ENCODE measurements around the gene ARHGEF7. TPM values are rescaled to one million over a fixed set of nuclear protein-coding genes. Genes with fewer than 3 reads are reported as not detected.

ARHGEF7 gene
- total RNA-seq, 1 donor from 2014 or later: 270 TPM

DNA sequence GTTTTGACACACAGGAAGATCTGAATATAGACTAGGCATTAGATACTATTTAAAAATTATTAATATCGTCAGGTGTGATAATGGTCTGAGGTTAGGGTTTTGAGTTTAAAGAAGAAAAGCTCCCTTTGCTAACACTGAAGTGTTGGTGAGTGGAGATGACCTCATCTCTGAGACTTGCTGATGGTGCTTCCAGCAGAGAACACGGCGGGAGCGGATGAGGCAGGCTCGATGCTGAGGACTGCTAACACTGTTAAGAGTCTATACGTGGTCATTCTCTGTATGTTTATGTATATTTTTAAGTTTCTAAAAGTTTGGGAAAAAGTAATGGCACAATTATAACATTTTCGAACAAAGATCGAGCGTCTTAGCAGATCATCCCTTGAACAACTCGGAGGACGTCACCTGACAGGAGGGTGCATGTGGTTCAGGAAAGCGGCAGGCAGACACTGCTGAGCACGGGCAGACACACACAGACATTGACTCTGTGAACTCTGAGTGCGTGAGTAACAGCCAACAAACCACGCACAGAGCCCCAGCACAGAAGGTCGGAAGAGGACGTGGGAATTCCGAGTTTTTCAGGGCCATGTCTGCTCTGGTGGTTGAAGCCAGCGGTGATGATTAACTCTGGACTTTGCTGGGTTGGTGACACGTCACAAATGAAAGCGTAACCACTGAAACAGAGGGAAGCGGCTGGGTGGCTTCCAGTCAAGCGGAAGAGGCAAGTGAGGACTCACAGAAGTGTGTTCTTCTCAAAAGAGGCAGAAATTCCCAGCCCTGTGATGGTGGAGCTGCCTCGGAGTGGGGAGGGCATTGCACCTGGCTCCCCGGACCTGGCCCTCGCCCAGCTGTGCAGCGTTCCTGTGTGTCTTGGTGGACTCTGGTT, 113.4 kb downstream of the ARHGEF7 start:
- TF ChIP-seq, protein P1, sequence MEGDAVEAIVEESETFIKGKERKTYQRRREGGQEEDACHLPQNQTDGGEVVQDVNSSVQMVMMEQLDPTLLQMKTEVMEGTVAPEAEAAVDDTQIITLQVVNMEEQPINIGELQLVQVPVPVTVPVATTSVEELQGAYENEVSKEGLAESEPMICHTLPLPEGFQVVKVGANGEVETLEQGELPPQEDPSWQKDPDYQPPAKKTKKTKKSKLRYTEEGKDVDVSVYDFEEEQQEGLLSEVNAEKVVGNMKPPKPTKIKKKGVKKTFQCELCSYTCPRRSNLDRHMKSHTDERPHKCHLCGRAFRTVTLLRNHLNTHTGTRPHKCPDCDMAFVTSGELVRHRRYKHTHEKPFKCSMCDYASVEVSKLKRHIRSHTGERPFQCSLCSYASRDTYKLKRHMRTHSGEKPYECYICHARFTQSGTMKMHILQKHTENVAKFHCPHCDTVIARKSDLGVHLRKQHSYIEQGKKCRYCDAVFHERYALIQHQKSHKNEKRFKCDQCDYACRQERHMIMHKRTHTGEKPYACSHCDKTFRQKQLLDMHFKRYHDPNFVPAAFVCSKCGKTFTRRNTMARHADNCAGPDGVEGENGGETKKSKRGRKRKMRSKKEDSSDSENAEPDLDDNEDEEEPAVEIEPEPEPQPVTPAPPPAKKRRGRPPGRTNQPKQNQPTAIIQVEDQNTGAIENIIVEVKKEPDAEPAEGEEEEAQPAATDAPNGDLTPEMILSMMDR (IDR thresholded peaks at IDR 0.05; ENCODE audit: unreplicated experiment): no peak
- peak overlapping the region; percentile 37 for H3K27ac Mint-ChIP-seq (ENCODE audit: unreplicated experiment)
- peaks cover 55% of the 10 kb centered on the region for H3K4me1 Mint-ChIP-seq (ENCODE audit: unreplicated experiment)
- peaks cover 7% of the 10 kb centered on the region for H3K27me3 Mint-ChIP-seq (ENCODE audit: unreplicated experiment)
- H3K4me3 Mint-ChIP-seq (ENCODE audit: unreplicated experiment): peak overlapping the region; percentile 74
- H3K9me3 Mint-ChIP-seq (ENCODE audit: unreplicated experiment): no peaks in the 10 kb centered on the region
- peaks cover 61% of the 10 kb centered on the region for H3K36me3 Mint-ChIP-seq (ENCODE audit: low read depth, unreplicated experiment)
- no peak for DNase-seq (ENCODE audit: low spot score)

DNA sequence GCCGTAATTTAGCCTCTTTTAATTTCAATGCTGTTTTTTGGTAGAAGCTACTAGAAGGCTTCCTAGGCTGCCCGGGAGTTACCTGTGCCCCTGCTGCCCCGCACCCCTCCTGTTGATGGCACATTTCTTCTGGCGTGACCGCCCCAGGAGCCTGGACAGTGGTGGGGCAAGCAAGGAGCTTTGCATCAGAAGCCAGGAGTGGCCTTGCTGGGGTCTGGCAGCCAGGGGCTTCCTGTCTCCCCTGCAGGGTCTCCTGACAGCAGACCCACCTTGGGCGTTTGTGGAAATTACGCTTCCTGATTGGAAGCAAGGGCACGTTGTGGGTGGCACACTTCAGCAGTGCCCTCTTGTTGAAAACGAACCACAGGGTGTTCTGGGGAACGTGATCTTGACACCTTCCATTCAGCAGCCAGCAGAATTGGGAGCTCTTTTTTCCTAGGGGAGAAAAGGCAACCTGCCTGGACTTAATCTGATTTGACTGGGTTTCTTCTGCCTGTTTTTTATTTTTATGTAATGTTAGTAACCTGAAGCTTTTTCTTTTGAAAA, 115.3 kb downstream of the ARHGEF7 start:
- DNase-seq (ENCODE audit: low spot score): no peak

DNA sequence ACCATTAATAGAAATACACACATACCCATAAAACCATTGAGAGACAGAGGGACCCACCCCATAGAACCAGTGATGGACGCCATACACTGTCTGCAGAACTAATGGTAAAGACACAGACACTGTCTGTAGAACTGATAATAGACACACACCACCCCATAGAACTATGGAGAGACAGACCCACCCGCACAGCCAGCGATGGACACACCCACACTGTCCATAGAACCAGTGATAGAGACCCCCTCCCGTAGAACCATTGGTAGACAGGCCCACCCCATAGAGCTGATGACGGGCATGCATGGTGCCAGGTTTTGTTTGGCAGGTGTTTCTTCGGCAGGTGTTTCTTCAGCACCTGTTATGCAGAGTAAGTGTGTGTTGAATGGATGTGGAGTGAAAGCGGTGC, 117.1 kb downstream of the ARHGEF7 start:
- Mint-ChIP-seq H3K4me1 (ENCODE audit: unreplicated experiment) (peaks cover 49% of the 10 kb centered on the region), H3K4me3 (ENCODE audit: unreplicated experiment) (peak overlapping the region; percentile 26), H3K9me3 (ENCODE audit: unreplicated experiment) (no peaks in the 10 kb centered on the region), H3K27ac (ENCODE audit: unreplicated experiment) (no peak overlapping the region), H3K27me3 (ENCODE audit: unreplicated experiment) (peaks cover 3% of the 10 kb centered on the region), H3K36me3 (ENCODE audit: low read depth, unreplicated experiment) (peaks cover 44% of the 10 kb centered on the region)
- DNase-seq (ENCODE audit: low spot score): no peak
- TF ChIP-seq, protein P1 (IDR thresholded peaks at IDR 0.05; ENCODE audit: unreplicated experiment): no peak

More for the DNA sequence above, 115.3 kb downstream of the ARHGEF7 start:
- Mint-ChIP-seq H3K27me3 (ENCODE audit: unreplicated experiment) (peaks cover 6% of the 10 kb centered on the region), H3K4me1 (ENCODE audit: unreplicated experiment) (peaks cover 55% of the 10 kb centered on the region), H3K9me3 (ENCODE audit: unreplicated experiment) (no peaks in the 10 kb centered on the region), H3K27ac (ENCODE audit: unreplicated experiment) (no peak overlapping the region), H3K4me3 (ENCODE audit: unreplicated experiment) (no peak overlapping the region), H3K36me3 (ENCODE audit: low read depth, unreplicated experiment) (peaks cover 60% of the 10 kb centered on the region)
- TF ChIP-seq, protein P1 (IDR thresholded peaks at IDR 0.05; ENCODE audit: unreplicated experiment): no peak

DNA sequence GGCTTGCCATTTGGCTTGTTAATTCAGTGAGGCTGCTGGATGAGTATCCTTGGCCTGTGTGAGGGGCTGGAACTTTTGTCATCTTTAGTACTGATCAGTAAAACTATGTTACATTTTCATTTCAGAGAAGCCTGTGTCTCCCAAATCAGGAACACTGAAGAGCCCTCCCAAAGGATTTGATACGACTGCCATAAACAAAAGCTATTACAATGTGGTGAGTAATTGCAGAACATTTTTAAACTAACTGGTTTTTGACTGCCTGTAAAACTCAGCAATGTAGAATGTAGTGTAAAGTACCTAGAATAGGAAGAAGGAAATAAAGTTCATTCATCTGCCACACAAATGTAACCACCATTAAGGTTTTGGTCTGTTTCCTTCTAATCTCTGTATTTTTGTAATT, 118.0 kb downstream of the ARHGEF7 start:
- no peak for DNase-seq (ENCODE audit: low spot score)
- no peak overlapping the region for H3K27ac Mint-ChIP-seq (ENCODE audit: unreplicated experiment)
- TF ChIP-seq, protein P1 (IDR thresholded peaks at IDR 0.05; ENCODE audit: unreplicated experiment): no peak
- no peaks in the 10 kb centered on the region for H3K9me3 Mint-ChIP-seq (ENCODE audit: unreplicated experiment)
- H3K27me3 Mint-ChIP-seq (ENCODE audit: unreplicated experiment): no peaks in the 10 kb centered on the region
- H3K4me3 Mint-ChIP-seq (ENCODE audit: unreplicated experiment): no peak overlapping the region
- H3K4me1 Mint-ChIP-seq (ENCODE audit: unreplicated experiment): peaks cover 46% of the 10 kb centered on the region
- H3K36me3 Mint-ChIP-seq (ENCODE audit: low read depth, unreplicated experiment): peaks cover 44% of the 10 kb centered on the region

All from endothelial cell (in vitro differentiated cells).